ENCODE data around the gene MUC2. TPM values are rescaled to one million over a fixed set of nuclear protein-coding genes. Genes with fewer than 3 reads are reported as not detected.

The MUC2 gene
- total and polyA plus RNA-seq, 2 of the 4 experiments (the other 2 are of a cell fraction), result not detected

GRCh38 chr11:1039481-1040427 lies 34.9 kb upstream of the MUC2 start:
- Histone ChIP-seq H2BK15ac (ENCODE audit: low read depth, low read length) (no peak overlapping the region), H2AK9ac (replicated peaks; ENCODE audit: low read depth, low read length, poor library complexity) (no peak overlapping the region), H2AK5ac (ENCODE audit: low read depth, low read length) (no peak overlapping the region), H3K4me2 (ENCODE audit: low read depth, low read length) (no peak overlapping the region), H3K18ac (ENCODE audit: low read depth, low read length) (no peak overlapping the region), H4K20me1 (ENCODE audit: insufficient read depth, low read length) (no peaks in the 10 kb centered on the region), H3K56ac (ENCODE audit: extremely low read depth, insufficient read depth, low read length) (no peak overlapping the region; the same call in 1 of the 2 replicates), H3K9ac (ENCODE audit: low read depth, low read length) (no peak overlapping the region), H3K36me3 (ENCODE audit: control insufficient read depth, insufficient read depth, low read length) (no peaks in the 10 kb centered on the region), H2BK120ac (ENCODE audit: low read depth, low read length) (no peak overlapping the region), H4K5ac (ENCODE audit: low read depth, low read length) (no peak overlapping the region), H3K27ac (ENCODE audit: insufficient read depth, low read length) (no peak overlapping the region), H3K79me1 (ENCODE audit: low read depth in 1 of 2, low read length in 2 of 2) (no peaks in the 10 kb centered on the region), H2AFZ (replicated peaks; ENCODE audit: low read length, poor library complexity) (no peak overlapping the region), H3K9me1 (ENCODE audit: insufficient read depth, low read length) (no peaks in the 10 kb centered on the region), H4K91ac (ENCODE audit: insufficient read depth, low read depth, low read length) (no peak overlapping the region), H3K4me1 (ENCODE audit: control insufficient read depth, insufficient read depth, low read length) (no peaks in the 10 kb centered on the region), H3K4me3 (ENCODE audit: insufficient read depth, low read depth, low read length) (no peak overlapping the region), H3K27me3 (ENCODE audit: control insufficient read depth, insufficient read depth, low read length) (peaks cover 16% of the 10 kb centered on the region), H4K8ac (ENCODE audit: low read depth in 2 of 2, low read length in 2 of 2) (no peak overlapping the region), H3K9me3 (ENCODE audit: control insufficient read depth, insufficient read depth, low read length) (no peaks in the 10 kb centered on the region), H3K4ac (ENCODE audit: low read depth, low read length) (no peak overlapping the region), H3K23ac (ENCODE audit: low read depth, low read length) (no peak overlapping the region), H3K14ac (replicated peaks; ENCODE audit: low read depth, low read length) (no peak overlapping the region), H2BK20ac (ENCODE audit: low read depth, low read length) (no peak overlapping the region), H2BK5ac (ENCODE audit: low read depth, low read length, poor library complexity, severe bottlenecking) (no peak overlapping the region)
- intact Hi-C loops (cut with micrococcal nuclease), result no loop called here
- BruUV-seq (replicated peaks), result no TSS peak
- TF ChIP-seq NFE2L2 (IDR thresholded peaks at IDR 0.05; ENCODE audit: low read depth, low read length), result no peak
- TF ChIP-seq ELK1 (IDR thresholded peaks at IDR 0.05; ENCODE audit: borderline replicate concordance, low read depth, low read length), result no peak
- no peak for TF ChIP-seq MXI1 (IDR thresholded peaks at IDR 0.05; ENCODE audit: borderline replicate concordance, low read depth, low read length)
- TF ChIP-seq RCOR1 (IDR thresholded peaks at IDR 0.05; ENCODE audit: insufficient replicate concordance, low read length), result no peak
- TF ChIP-seq RFX5 (IDR thresholded peaks at IDR 0.05; ENCODE audit: low read depth, low read length), result no peak
- TF ChIP-seq CHD1 (IDR thresholded peaks at IDR 0.05; ENCODE audit: low read depth, low read length), result no peak
- no peak for TF ChIP-seq MAZ (IDR thresholded peaks at IDR 0.05; ENCODE audit: borderline replicate concordance, low read depth, low read length)
- ATAC-seq (ENCODE audit: low read depth) (no peak), DNase-seq (no peak)
- POLR2A ChIA-PET (ENCODE audit: unreplicated experiment), result no interaction called here
- CTCF ChIA-PET, result no interaction called here
- dilution Hi-C loops (cut with HindIII; ENCODE audit: low sequenced_read_pairs, unreplicated experiment), result no loop called here
- in situ Hi-C loops (cut with MboI; ENCODE audit: low sequenced_read_pairs), result no loop called here
- WGBS, 2 experiments (ENCODE audit: extremely low coverage in 2 of 2, insufficient read length in 1 of 2), result 79% methylated on average over 13 of the region's 32 CpGs; no CpG with 5 or more reads in 1 of the 2 experiments

Data from IMR-90 (cell line).